OCI-M2 (cell line): ENCODE data around the gene SORCS2.
"Not testable (repeated sequence)": the region's sequence is repeated elsewhere in the genome, so short reads cannot be mapped to it uniquely, and the experiment has no call there.

Experiments used
- DNase-seq: peaks from one replicate; lab custom pipeline; 2025; ENCODE audit not compliant: unreplicated experiment; lab: John Stamatoyannopoulos, UW

SORCS2 gene

DNA sequence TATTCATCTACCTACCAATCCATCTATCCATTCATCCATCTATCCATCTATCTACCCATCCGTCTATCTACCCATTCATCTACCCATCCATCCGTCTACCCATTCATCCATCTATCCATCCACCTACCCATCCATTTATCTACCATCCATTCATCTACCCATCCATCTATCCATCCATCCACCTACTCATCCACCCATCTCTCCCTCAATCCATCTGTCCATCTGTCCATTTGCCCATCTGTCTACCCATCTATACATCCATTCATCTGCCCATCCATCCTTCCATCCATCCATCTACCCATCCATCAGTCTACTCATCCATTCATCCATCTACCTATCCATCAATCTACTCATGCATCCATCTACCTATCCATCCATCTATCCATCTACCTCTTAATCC is 369.2 kb downstream of the SORCS2 start:
- DNase-seq = no peak

GRCh38 chr4:7564242-7564641 is 371.9 kb downstream of the SORCS2 start:
- DNase-seq = no peak

DNA sequence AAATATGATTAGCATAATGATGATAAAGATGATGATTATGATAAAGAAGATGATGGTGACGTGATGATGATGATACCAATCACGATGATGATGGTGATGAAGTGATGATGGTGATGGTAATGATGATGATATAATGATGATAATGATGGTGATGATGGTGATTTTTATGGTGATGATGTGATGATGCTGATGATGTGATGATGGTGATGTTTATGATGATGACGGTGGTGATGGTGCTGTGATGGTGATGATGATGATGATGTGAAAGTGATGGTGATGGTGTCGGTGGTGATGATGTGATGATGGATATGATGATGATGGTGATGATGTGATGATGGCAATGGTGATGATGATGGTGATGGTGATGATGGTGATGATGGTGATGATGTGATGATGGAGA is 373.1 kb downstream of the SORCS2 start:
- DNase-seq = no peak

GRCh38 chr4:7569810-7570783 is 377.8 kb downstream of the SORCS2 start:
- no peak for DNase-seq

DNA sequence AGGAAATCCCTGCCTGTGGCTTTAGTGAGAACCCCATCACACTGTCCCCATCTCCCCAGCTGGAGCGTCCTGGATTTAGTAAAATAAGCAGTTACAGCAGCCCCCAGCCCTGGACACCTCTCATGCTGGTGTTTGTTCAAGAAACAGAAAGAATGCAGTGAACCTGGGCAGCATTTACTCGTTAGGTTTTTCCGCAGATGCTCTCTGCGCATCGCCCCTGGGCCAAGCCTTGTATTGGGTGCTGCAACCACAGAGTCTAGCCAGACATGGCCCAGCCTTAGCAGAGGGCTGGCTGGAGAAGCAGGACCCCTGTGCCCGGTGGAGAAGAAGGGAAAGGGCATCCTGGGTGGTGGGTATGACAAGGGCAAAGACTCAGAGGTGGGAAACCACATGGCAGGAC is 378.7 kb downstream of the SORCS2 start:
- no peak for DNase-seq

- DNase-seq = no peak
Observed at GRCh38 chr4:7571701-7572100, 379.4 kb downstream of the SORCS2 start.

DNA sequence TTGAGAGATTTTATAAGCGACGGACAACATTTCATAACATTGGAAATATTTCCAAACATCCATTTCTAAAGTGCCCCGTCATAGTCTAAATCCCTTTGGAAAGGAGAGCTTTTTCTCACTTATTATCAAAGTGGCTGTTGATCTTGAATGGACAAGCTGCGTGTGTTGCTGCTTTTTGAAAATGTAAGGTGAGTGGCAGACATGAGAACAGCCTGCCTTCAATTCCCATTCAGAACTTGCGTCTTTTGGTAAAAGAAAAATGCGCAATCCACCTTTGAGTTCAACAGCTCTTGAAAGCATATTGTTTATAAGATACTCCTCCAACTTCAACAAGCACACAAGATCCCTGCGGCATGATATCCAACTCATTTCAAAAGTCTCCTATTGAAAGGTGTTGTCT is 380.6 kb downstream of the SORCS2 start:
- DNase-seq = no peak

DNA sequence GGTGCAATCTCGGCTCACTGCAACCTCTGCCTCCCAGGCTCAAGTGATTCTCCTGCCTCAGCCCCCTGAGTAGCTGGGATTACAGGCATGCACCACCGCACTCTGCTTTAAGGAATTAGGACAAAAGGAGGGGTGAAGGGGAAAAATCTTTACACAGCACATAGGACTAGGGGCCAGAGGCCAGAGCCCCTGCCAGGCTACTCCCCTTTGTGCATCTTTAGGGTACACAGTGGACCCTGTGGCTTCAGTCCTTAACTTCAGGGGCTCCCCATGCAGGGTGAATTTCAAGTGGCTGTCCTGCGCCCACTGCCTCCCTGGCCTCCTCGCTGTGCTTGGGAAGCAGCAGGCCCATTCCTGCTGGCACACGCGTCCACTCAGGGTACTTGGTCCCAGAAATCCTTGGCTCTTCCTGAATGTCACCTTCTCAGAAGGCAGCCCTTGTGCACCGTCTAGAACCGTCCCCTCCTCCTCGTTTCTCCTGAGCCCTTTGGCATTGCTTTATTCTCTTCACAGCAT is 381.3 kb downstream of the SORCS2 start:
- DNase-seq = no peak

DNA sequence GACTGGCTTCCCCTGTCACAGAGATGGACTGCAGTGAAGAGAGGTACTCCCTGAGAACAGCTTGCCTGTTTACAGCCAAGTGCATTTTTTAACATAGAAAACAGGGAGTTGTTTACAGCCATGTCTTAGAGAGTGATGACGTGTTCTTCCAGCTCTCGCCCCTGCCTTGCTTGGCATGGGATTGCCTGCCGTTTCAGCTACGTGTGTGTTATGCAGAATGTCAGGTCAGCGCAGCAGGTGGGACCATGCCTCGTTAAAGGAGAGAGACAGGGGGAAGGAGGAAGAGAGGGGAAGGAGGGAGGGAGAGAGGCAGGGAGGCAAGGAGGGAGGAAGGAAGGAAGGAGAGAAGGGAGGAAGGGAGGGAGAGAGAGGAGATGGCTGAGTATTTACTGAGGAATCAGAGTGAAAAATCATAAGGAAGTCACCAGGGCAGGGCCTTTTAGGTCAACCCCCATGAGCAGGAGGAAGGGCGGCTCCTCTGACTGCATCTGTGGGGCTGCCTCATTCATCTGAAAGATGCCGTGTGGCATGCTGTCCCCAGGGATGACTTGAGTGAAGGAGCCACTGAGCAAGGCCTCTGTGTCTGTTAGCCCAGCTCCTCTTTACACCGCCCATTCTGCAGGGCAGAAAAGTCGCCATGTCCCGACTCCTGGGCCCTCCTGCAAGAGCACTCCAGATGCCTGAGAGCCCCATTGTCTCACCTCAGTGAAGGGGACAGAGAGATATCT is 382.1 kb downstream of the SORCS2 start:
- DNase-seq = no peak

GRCh38 chr4:7575426-7575825 is 383.1 kb downstream of the SORCS2 start:
- no peak for DNase-seq

GRCh38 chr4:7577361-7578039 is 385.2 kb downstream of the SORCS2 start:
- DNase-seq = not testable (repeated sequence)

DNA sequence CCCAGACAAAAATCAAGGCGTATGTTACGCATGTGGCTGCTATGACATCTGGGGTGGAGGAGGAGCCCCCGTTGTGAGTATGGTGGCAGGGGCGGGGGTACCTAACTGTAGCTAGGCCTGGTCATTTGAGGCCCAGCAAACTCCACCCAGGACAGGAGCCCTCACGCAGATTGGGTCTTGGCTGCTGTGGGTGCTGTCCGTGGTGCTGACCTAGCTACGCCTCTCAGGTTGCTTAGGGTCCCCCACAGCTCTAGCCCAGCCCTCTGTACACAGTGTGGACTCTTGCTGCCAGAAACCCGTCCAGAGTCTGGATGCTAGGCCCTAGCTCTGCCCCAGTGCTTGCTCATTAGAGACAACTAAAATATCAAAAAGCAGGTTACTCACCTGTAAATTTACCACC is 389.1 kb downstream of the SORCS2 start:
- no peak for DNase-seq

GRCh38 chr4:7582313-7583097 is 390.2 kb downstream of the SORCS2 start:
- no peak for DNase-seq

DNA sequence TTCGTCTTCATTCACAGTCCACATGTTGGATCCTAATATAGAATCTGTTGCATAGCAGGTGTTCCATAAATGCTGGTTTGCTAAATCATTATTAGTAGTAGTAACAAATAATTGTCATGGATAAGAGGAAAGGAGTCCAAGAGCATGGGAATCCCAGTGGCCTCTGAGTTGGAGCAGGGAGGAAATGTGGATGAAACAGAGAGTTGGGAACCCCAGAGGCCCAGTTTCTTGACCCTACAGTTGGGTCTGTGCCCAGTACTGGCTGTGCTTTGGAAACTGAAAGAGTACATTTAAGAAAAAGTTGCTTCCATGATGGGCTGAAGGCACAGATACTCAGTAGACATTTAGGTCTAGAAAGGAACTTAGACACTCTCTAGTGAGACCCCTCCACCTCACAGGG is 391.8 kb downstream of the SORCS2 start:
- no peak for DNase-seq

DNA sequence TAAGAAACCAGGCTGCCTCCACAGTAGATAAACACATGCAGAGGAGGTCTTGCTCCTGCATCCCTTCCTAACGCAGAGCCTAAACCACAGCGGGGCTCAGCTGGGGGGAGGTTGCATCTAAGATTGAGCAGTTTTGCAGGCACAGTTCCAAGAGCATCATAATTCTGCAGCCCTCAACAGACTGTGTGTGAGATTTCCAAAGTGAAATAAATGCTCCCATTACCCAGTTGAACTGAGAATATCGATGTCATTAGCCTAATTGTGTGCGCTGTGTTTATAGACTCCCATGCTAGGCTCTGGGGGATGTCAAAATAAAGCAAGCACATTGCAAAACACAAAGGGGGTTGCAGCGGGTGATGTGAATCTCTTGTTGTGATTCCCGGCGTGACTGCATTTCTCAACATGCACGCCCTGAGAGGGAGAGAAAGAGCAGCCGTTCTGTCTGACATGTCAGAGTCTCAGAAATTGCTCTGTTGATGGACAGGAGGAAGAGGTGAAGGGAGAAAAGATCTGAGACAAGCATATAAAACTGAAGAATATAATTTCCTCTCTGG is 392.3 kb downstream of the SORCS2 start:
- DNase-seq = no peak

DNA sequence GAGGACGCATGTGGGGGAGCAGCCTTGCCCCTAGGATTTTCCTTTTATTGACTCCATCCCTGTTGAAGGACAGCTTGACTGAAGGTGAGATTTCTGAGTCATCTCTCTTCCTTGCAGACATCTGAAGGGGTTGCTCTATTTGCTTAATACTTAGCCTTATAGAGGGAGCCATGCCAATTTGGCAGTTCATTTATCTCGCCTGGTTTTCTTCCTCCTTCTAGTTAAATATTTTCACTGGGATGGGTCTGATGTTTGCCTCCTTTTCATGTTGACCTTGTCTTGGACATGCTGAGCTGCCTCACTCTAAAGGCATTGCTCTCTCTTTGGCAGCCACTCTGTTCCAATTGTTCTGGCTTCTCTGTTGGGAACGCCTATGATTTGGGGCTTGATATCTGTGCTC is 393.4 kb downstream of the SORCS2 start:
- DNase-seq = no peak

- no peak for DNase-seq
Observed at GRCh38 chr4:7587433-7588405, 395.4 kb downstream of the SORCS2 start.

DNA sequence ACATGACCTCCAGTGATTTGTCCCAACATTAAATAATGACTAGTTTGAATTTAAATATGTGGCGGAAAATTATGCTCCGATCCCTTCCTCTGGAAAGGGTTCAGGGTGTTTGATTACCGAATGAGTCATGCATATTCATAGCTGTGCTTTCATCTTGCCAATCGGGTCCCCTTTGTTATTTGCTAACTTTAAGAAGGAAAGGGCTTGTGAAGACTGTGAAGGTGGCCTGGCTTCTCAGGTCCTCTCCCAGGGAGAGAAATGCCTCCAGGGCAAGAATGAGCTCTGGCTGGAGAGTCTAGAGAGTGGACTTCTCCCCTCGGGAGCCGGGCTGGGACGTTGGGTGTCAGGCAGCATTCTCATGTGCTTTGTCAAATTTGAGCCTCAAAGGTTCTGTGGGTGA is 397.9 kb downstream of the SORCS2 start:
- no peak for DNase-seq

DNA sequence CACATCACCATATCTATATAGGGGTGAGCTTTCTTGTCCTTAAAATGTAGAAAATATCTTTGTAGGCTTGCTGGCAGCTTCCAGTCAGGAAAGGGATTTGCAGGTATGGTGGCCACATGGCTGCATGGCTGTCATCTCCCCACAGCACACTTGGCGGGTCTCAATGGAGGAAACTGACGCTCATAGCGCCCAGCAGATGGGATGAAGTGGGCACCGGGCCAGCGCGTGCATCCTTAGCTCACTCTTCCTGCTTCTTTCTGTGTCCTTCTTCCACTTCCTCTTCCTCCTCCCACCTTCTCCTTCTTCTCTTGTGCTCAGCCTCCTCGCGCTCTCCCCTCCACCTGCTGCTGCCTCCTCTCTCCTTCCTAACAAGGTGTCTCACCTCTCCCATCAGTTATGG is 398.6 kb downstream of the SORCS2 start:
- no peak for DNase-seq
